ENCODE data around the gene QSOX2. TPM values are rescaled to one million over a fixed set of nuclear protein-coding genes. Genes with fewer than 3 reads are reported as not detected.

Gene QSOX2
- total RNA-seq, 1 experiment from 2014 or later, result 20.5 TPM

DNA sequence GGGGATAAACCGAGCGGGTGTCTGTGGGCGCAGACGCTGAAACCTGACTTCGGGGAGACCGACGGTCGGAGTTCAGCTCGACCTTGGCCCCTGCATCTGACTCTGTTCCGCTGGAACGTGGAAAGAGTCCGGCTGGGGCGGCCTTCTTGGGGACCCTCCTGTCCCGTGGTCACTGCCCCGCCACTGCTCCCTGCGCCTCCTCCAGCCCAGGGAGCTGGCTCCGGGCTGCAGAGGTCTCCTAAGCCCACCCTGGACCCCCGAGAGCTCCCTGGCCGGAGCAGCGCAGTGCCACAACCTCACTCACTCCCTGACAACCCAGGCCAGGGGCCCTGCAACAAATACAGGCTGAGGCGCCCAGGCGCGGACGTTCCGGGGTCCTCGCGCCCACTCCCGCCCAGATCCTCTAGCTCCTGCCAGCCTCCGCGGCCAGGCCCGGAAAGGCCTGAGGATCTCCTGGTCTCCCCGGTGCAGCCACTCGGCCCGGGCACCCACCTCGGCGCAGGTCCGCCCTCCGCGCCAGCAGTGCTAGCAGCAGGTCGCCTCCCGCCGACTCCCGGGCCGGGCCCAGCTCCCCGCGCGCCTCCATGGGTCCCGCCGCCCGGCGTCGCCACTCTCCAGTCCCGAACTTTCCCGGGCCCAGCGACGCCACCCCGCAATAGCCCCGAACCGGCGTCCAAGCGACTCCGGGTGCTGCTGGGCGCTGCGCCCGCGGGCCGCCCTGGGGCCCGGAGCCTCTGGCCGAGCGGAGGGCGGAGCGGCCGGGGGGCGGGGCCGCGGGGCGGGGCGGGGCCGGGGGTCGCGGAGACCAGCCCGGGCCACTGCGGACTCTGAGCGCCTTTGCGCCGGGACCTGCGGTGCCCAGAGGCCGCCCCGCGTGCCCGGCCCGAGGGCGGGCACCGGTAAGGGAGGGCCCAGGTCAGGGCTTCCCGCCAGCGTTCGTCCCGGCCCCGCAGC, 42.9 kb downstream of the QSOX2 start:
- TF ChIP-seq, protein P1, sequence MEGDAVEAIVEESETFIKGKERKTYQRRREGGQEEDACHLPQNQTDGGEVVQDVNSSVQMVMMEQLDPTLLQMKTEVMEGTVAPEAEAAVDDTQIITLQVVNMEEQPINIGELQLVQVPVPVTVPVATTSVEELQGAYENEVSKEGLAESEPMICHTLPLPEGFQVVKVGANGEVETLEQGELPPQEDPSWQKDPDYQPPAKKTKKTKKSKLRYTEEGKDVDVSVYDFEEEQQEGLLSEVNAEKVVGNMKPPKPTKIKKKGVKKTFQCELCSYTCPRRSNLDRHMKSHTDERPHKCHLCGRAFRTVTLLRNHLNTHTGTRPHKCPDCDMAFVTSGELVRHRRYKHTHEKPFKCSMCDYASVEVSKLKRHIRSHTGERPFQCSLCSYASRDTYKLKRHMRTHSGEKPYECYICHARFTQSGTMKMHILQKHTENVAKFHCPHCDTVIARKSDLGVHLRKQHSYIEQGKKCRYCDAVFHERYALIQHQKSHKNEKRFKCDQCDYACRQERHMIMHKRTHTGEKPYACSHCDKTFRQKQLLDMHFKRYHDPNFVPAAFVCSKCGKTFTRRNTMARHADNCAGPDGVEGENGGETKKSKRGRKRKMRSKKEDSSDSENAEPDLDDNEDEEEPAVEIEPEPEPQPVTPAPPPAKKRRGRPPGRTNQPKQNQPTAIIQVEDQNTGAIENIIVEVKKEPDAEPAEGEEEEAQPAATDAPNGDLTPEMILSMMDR (IDR thresholded peaks at IDR 0.05; ENCODE audit: unreplicated experiment), result no peak
- H3K27me3 Mint-ChIP-seq (ENCODE audit: unreplicated experiment), result peaks cover 6% of the 10 kb centered on the region
- H3K4me3 Mint-ChIP-seq (ENCODE audit: low read depth, unreplicated experiment), result no peak overlapping the region
- no peak overlapping the region for H3K27ac Mint-ChIP-seq (ENCODE audit: unreplicated experiment)
- peaks cover 10% of the 10 kb centered on the region for H3K36me3 Mint-ChIP-seq (ENCODE audit: insufficient read depth, unreplicated experiment)
- H3K9me3 Mint-ChIP-seq (ENCODE audit: low read depth, unreplicated experiment), result no peaks in the 10 kb centered on the region
- DNase-seq, result no peak
- H3K4me1 Mint-ChIP-seq (ENCODE audit: low read depth, unreplicated experiment), result no peaks in the 10 kb centered on the region
- no TSS peak for BruUV-seq (replicated peaks)
- CTCF ChIA-PET, result no interaction called here
- intact Hi-C loops (cut with micrococcal nuclease; ENCODE audit: unreplicated experiment), result no loop called here

DNA sequence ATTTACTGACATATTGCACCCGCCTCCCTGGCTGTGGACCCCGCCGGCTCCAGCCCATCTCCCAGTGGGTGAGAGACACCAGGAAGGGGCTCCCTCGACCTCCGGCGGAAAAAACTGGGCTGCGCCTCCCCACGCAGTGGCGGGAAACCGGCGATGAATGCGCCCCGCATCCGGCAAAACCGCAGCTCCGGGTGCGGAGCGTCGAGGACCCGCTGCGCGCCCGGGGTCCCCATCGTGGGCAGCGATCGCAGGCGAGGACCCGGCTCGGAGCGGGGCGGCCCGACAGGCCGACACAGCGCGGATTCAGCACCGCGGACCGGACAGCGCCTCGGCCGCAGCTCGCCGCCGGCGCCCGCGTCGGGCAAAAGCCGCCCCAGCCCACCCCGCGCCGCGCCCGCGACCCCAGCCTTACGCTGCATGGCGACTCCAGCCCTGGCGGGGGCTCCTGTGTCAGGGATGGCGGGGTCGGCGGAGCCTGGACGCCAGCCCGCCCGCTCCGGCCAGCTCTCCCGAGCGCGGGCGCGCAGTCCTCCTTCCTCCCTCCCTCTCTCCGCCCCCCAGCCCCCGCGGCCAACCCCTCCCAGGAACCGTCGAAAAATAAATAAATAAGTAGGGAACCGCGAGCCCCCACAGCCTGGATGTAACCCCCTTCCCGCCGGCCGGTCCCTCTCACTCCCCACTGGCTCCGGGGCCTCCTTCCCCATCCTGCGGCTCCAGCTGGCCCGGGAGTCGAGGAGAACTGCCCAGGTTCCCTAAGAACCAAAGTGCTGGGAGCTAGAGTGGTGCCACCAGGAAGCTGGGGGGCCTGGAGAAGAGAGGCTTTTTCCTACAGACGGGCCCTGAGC, 43.8 kb downstream of the QSOX2 start:
- Mint-ChIP-seq H3K4me1 (ENCODE audit: low read depth, unreplicated experiment) (peaks cover under 1% of the 10 kb centered on the region), H3K27me3 (ENCODE audit: unreplicated experiment) (peaks cover 15% of the 10 kb centered on the region), H3K36me3 (ENCODE audit: insufficient read depth, unreplicated experiment) (peaks cover 10% of the 10 kb centered on the region), H3K27ac (ENCODE audit: unreplicated experiment) (no peak overlapping the region), H3K4me3 (ENCODE audit: low read depth, unreplicated experiment) (no peak overlapping the region), H3K9me3 (ENCODE audit: low read depth, unreplicated experiment) (no peaks in the 10 kb centered on the region)
- DNase-seq, result no peak
- no TSS peak for BruUV-seq (replicated peaks)
- intact Hi-C loops (cut with micrococcal nuclease; ENCODE audit: unreplicated experiment), result no loop called here
- TF ChIP-seq, protein P1 (IDR thresholded peaks at IDR 0.05; ENCODE audit: unreplicated experiment), result no peak
- CTCF ChIA-PET, result no interaction called here

DNA sequence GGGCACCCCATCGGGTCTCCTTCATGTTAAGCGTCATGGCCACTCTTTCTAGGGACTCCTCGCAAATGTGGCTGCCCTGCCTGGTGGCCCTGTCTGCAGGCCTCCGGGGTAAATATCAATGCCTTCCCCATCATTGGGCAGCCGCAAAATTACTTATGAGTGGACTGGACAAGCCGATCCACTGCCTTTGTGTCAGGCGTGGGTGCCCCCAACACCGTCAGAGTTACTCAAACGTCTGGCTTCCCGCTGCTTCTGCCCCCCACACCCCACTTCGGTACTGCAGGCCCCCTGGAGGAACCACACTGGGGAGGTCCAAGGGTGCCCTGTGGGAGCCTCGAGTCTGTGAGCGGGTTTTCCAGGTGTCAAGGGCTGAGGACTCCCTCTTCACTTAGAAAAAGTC, 44.4 kb downstream of the QSOX2 start:
- Mint-ChIP-seq H3K27me3 (ENCODE audit: unreplicated experiment) (peaks cover 22% of the 10 kb centered on the region), H3K36me3 (ENCODE audit: insufficient read depth, unreplicated experiment) (peaks cover 7% of the 10 kb centered on the region), H3K27ac (ENCODE audit: unreplicated experiment) (no peak overlapping the region), H3K9me3 (ENCODE audit: low read depth, unreplicated experiment) (no peaks in the 10 kb centered on the region), H3K4me1 (ENCODE audit: low read depth, unreplicated experiment) (peaks cover 7% of the 10 kb centered on the region), H3K4me3 (ENCODE audit: low read depth, unreplicated experiment) (no peak overlapping the region)
- intact Hi-C loops (cut with micrococcal nuclease; ENCODE audit: unreplicated experiment), result no loop called here
- CTCF ChIA-PET, result no interaction called here
- DNase-seq, result no peak
- TF ChIP-seq, protein P1 (IDR thresholded peaks at IDR 0.05; ENCODE audit: unreplicated experiment), result no peak
- no TSS peak for BruUV-seq (replicated peaks)

DNA sequence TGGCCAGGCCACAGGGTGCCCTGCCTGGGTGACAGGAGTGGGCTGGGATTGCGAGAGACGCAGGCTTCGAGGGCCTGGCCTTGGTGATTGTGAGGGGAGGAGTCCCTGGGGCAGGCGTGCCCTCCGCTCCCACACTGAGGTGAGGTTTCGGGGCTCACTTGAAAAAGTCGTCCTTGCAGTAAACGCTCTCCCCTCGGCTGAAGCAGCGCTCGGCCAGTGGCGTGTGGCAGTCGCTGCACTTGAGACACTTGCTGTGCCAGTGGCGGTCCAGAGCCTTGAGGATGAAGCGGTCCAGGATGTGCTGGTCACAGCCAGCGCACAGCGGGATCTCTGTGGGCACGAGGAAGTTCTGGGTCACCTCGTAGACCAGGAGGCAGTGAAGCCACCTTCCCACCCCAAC, 45.2 kb downstream of the QSOX2 start:
- peaks cover 26% of the 10 kb centered on the region for H3K27me3 Mint-ChIP-seq (ENCODE audit: unreplicated experiment)
- H3K36me3 Mint-ChIP-seq (ENCODE audit: insufficient read depth, unreplicated experiment), result peaks cover 7% of the 10 kb centered on the region
- CTCF ChIA-PET, result no interaction called here
- no peak overlapping the region for H3K27ac Mint-ChIP-seq (ENCODE audit: unreplicated experiment)
- intact Hi-C loops (cut with micrococcal nuclease; ENCODE audit: unreplicated experiment), result no loop called here
- no TSS peak for BruUV-seq (replicated peaks)
- H3K9me3 Mint-ChIP-seq (ENCODE audit: low read depth, unreplicated experiment), result no peaks in the 10 kb centered on the region
- TF ChIP-seq, protein P1 (IDR thresholded peaks at IDR 0.05; ENCODE audit: unreplicated experiment), result no peak
- no peak overlapping the region for H3K4me3 Mint-ChIP-seq (ENCODE audit: low read depth, unreplicated experiment)
- DNase-seq, result no peak
- H3K4me1 Mint-ChIP-seq (ENCODE audit: low read depth, unreplicated experiment), result peaks cover 9% of the 10 kb centered on the region

Data from Calu3 (cell line).